Measurements from ENCODE around the gene BORCS5.

BORCS5 gene

DNA sequence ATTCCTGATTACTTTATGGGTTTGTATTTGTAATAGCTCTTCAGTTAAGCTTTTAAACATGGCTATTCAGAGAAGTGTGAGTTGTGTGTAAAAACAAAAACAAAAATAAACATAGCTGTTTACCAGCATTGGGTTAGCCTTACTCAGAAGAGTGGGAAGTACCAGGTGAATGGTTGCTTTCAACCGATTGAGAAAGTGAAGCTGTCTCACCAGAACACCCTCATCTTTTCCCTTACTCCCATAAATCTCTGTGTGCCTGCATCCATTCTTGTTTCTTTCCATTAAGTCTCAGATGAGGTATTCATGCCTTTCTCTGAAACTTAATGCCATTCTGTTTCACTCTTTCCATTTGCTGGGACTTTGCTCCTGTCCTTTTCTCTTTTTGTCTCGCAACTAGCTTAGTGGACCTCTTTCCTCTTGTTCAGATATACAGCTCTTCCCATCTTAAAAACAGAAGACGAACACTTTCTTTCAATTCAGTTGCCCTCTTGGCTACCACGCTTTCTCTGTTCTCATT lies 10.7 kb downstream of the BORCS5 start:
- H3K36me3 ChIP-seq (ENCODE audit: control insufficient read depth, low read length) = no peaks in the 10 kb centered on the region
- H3F3A ChIP-seq (ENCODE audit: control insufficient read depth, insufficient read depth) = 0 out of 2 replicates have a peak, but pooled peaks cover 2% of the 10 kb centered on the region
- H3K9me2 ChIP-seq (replicated peaks; ENCODE audit: control insufficient read depth, low read length) = no peaks in the 10 kb centered on the region
- no peaks in the 10 kb centered on the region for H3K27me3 ChIP-seq (ENCODE audit: control insufficient read depth, low read length)
- H3K4me2 ChIP-seq (ENCODE audit: low read length) = no peak overlapping the region
- H4K20me1 ChIP-seq (ENCODE audit: control insufficient read depth, insufficient read depth, low read depth, low read length) = no peaks in the 10 kb centered on the region
- H3K4me1 ChIP-seq (ENCODE audit: control insufficient read depth, low read length) = peaks cover 3% of the 10 kb centered on the region; the same call in 1 of the 2 replicates
- H3K9me3 ChIP-seq (ENCODE audit: control insufficient read depth, insufficient read depth, low read length) = no peaks in the 10 kb centered on the region
- no peak overlapping the region for H3K27ac ChIP-seq (ENCODE audit: low read depth, low read length)
- no peak for TF ChIP-seq EZH2phosphoT487 (IDR thresholded peaks at IDR 0.05; ENCODE audit: borderline replicate concordance, low read length)
- TF ChIP-seq, protein P1, sequence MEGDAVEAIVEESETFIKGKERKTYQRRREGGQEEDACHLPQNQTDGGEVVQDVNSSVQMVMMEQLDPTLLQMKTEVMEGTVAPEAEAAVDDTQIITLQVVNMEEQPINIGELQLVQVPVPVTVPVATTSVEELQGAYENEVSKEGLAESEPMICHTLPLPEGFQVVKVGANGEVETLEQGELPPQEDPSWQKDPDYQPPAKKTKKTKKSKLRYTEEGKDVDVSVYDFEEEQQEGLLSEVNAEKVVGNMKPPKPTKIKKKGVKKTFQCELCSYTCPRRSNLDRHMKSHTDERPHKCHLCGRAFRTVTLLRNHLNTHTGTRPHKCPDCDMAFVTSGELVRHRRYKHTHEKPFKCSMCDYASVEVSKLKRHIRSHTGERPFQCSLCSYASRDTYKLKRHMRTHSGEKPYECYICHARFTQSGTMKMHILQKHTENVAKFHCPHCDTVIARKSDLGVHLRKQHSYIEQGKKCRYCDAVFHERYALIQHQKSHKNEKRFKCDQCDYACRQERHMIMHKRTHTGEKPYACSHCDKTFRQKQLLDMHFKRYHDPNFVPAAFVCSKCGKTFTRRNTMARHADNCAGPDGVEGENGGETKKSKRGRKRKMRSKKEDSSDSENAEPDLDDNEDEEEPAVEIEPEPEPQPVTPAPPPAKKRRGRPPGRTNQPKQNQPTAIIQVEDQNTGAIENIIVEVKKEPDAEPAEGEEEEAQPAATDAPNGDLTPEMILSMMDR (IDR thresholded peaks at IDR 0.05; ENCODE audit: low read depth, low read length, poor library complexity, severe bottlenecking) = no peak
- no peaks in the 10 kb centered on the region for H3K79me2 ChIP-seq (ENCODE audit: control insufficient read depth, low read length)
- no peak overlapping the region for H3K4me3 ChIP-seq (ENCODE audit: low read length)

DNA sequence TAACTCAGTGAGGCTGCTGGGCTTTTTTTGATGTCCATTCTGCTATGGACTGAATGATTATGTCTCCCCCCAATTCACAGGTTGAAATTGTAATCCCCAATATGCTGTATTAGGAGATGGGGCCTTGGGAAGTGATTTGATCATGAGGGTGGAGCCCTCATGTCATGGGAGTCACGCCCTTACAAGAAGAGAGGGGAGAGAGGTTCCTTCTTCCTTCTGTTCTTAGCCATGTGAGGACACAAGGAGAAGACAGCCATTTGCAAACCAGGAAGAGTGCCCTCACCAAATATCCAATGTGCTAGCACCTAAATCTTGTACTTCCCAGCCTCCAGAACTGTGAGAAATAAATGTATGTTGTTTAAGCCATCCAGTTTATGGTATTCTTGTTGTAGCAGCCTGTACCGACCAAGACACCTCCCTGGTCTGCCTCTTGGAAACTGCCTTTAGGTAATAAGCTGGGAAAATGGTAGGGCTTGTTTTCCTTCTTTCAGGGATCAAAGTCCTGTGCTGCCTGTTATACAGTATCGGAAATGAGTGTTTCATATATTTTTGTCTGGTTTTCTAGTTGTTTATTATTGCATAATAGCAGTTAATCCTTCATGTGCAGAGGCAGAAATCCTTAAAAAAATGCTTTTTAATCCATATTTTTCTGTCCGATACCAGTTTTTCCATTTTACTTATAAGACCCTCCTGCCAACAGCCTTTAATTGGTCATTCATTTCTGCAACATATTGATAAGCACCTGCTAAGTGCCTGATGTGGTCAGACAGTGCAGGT lies 16.3 kb downstream of the BORCS5 start:
- no peaks in the 10 kb centered on the region for H3K4me1 ChIP-seq (ENCODE audit: control insufficient read depth, low read length)
- no peak overlapping the region for H3K4me3 ChIP-seq (ENCODE audit: low read length)
- no peaks in the 10 kb centered on the region for H3K9me2 ChIP-seq (replicated peaks; ENCODE audit: control insufficient read depth, low read length)
- H3K36me3 ChIP-seq (ENCODE audit: control insufficient read depth, low read length) = no peaks in the 10 kb centered on the region
- H3K27ac ChIP-seq (ENCODE audit: low read depth, low read length) = no peak overlapping the region
- TF ChIP-seq, protein P1 (IDR thresholded peaks at IDR 0.05; ENCODE audit: low read depth, low read length, poor library complexity, severe bottlenecking) = no peak
- no peak for TF ChIP-seq EZH2phosphoT487 (IDR thresholded peaks at IDR 0.05; ENCODE audit: borderline replicate concordance, low read length)
- no peaks in the 10 kb centered on the region for H3K79me2 ChIP-seq (ENCODE audit: control insufficient read depth, low read length)
- H4K20me1 ChIP-seq (ENCODE audit: control insufficient read depth, insufficient read depth, low read depth, low read length) = no peaks in the 10 kb centered on the region
- H3F3A ChIP-seq (ENCODE audit: control insufficient read depth, insufficient read depth) = peaks cover 2% of the 10 kb centered on the region; the same call in 1 of the 2 replicates
- H3K27me3 ChIP-seq (ENCODE audit: control insufficient read depth, low read length) = no peaks in the 10 kb centered on the region
- H3K9me3 ChIP-seq (ENCODE audit: control insufficient read depth, insufficient read depth, low read length) = no peaks in the 10 kb centered on the region
- no peak overlapping the region for H3K4me2 ChIP-seq (ENCODE audit: low read length)

DNA sequence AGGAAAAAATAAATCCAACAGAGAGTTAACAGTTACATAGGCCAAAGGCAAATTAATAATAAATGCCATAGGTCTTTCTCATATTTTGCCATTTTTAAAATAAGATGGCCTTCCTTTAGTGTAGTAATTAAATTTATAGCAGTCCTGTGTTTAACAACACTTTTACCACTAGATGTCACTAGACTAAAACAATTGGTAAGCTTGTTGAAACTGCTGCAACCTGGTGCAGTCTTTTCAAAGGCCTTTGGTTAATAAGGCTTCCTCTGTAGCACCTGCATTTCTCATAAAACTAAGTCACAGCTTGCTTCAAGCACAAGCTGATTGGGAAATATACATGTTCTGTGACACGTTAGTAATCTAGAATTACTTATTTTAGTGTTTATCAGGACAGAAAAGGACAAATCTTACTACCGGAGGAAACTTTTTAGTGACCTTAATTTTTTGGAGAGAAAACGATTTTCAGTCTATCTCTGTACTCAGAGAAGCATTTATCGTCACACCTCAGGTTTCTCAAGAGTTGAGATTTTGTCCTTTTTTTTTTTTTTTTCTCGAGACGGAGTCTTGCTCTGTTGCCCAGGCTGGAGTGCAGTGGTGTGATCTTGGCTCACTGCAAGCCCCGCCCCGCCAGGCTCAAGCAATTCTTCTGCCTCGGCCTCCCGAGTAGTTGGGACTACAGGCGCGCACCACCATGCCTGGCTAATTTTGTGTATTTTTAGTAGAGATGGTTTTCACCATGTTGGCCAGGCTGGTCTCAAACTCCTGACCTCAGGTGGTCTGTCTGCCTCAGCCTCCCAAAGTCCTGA lies 20.0 kb downstream of the BORCS5 start:
- Histone ChIP-seq H3K27me3 (ENCODE audit: control insufficient read depth, low read length) (no peaks in the 10 kb centered on the region), H3F3A (ENCODE audit: control insufficient read depth, insufficient read depth) (peaks cover 4% of the 10 kb centered on the region; the same call in 1 of the 2 replicates), H3K36me3 (ENCODE audit: control insufficient read depth, low read length) (no peaks in the 10 kb centered on the region), H3K4me2 (ENCODE audit: low read length) (no peak overlapping the region), H3K79me2 (ENCODE audit: control insufficient read depth, low read length) (0 out of 2 replicates have a peak, but pooled peaks cover 2% of the 10 kb centered on the region), H3K9me3 (ENCODE audit: control insufficient read depth, insufficient read depth, low read length) (no peaks in the 10 kb centered on the region), H4K20me1 (ENCODE audit: control insufficient read depth, insufficient read depth, low read depth, low read length) (no peaks in the 10 kb centered on the region), H3K4me3 (ENCODE audit: low read length) (no peak overlapping the region), H3K9me2 (replicated peaks; ENCODE audit: control insufficient read depth, low read length) (no peaks in the 10 kb centered on the region), H3K27ac (ENCODE audit: low read depth, low read length) (no peak overlapping the region), H3K4me1 (ENCODE audit: control insufficient read depth, low read length) (peaks cover 5% of the 10 kb centered on the region)
- TF ChIP-seq, protein P1 (IDR thresholded peaks at IDR 0.05; ENCODE audit: low read depth, low read length, poor library complexity, severe bottlenecking) = peak; percentile 68
- no peak for TF ChIP-seq EZH2phosphoT487 (IDR thresholded peaks at IDR 0.05; ENCODE audit: borderline replicate concordance, low read length)
